Mammary epithelial cell (primary cell): ENCODE data around the gene LARGE1.

ENCODE experiments used
- CTCF ChIP-seq, 2 donors: IDR thresholded peaks in 1 of 2; conservative IDR thresholded peaks in 1 of 2; 2 replicates each; pipeline ENCODE4 v1.5.1; 2011 to 2012; ENCODE audit warnings: inconsistent platforms in 2 of 2, low read length in 2 of 2, mild to moderate bottlenecking in 2 of 2, control low read depth in 1 of 2, low read depth in 1 of 2; ENCODE audit not compliant: insufficient read depth in 1 of 2; ENCODE audit errors: extremely low read depth in 1 of 2
- EZH2 ChIP-seq: IDR thresholded peaks from 2 replicates; pipeline ENCODE4 v1.6.1; 2012; ENCODE audit warnings: low read length, inconsistent platforms, borderline replicate concordance

- no peak for TF ChIP-seq CTCF (conservative IDR thresholded peaks at IDR 0.05 in 1 of 2, IDR thresholded peaks at IDR 0.05 in 1 of 2; ENCODE audit: extremely low read depth in 1 of 2, insufficient read depth in 1 of 2, low read depth in 1 of 2, low read length in 2 of 2)
- TF ChIP-seq EZH2: no peak
Observed at GRCh38 chr22:33329398-33329797, 590.9 kb downstream of the LARGE1 start.
